Esophagus squamous epithelium (tissue), 4 donors: Measurements from ENCODE around the gene AIG1.

Experiments used
- POLR2A ChIP-seq, 4 donors: fragments of 450-650 bp; IDR thresholded peaks; one replicate each; pipeline ENCODE4 v1.6.1; 2017; ENCODE audit warnings: antibody characterized with exemption in 4 of 4, mild to moderate bottlenecking in 4 of 4, moderate library complexity in 3 of 4
- TF ChIP-seq, protein P1 (sequence below), 6 experiments: fragments of 450-650 bp in 4 of 6; fragments of 200-600 bp in 2 of 6; sonication (generic) in 2 of 6; IDR thresholded peaks; one replicate each; pipeline ENCODE4 v1.5.1; 2016 to 2019; ENCODE audit warnings: antibody characterized with exemption in 6 of 6, mild to moderate bottlenecking in 4 of 6, moderate library complexity in 4 of 6

DNA sequence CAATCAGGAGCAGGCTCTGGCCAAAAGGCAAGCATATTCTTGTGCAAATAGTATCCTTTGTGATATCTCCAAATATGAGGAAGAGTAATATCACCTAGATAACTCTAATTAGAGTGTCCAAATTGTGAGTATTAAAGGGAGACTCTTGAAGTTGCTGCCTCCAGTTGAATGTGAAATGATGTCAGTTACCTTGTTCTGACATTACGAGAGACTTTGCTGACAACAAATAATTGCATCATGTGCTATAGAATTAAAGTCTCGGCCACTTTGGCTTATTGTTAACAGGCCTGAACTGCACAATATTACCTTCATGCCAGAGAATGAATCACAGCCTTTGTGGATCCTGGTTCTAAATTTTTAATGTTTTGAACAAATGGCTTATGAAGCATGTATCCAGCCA is 106.5 kb downstream of the AIG1 start:
- TF ChIP-seq, protein P1, sequence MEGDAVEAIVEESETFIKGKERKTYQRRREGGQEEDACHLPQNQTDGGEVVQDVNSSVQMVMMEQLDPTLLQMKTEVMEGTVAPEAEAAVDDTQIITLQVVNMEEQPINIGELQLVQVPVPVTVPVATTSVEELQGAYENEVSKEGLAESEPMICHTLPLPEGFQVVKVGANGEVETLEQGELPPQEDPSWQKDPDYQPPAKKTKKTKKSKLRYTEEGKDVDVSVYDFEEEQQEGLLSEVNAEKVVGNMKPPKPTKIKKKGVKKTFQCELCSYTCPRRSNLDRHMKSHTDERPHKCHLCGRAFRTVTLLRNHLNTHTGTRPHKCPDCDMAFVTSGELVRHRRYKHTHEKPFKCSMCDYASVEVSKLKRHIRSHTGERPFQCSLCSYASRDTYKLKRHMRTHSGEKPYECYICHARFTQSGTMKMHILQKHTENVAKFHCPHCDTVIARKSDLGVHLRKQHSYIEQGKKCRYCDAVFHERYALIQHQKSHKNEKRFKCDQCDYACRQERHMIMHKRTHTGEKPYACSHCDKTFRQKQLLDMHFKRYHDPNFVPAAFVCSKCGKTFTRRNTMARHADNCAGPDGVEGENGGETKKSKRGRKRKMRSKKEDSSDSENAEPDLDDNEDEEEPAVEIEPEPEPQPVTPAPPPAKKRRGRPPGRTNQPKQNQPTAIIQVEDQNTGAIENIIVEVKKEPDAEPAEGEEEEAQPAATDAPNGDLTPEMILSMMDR (IDR thresholded peaks at IDR 0.05): no peak
- TF ChIP-seq POLR2A (IDR thresholded peaks at IDR 0.05): no peak
